IMR-90 (cell line): ENCODE results near the gene RNF212. TPM values are rescaled to one million over a fixed set of nuclear protein-coding genes. Genes with fewer than 3 reads are reported as not detected.

Source experiments
- ATAC-seq: fragments of 200-7000 bp; cut with Tn5 transposase; 2 replicates; pipeline ENCODE4 v1.9.1; 2020; ENCODE audit warnings: low read depth, mild to moderate bottlenecking, moderate library complexity
- BruUV-seq: library from RNA; stranded (reverse); fragments of 400-500 nt; replicated peaks from 2 replicates; lab custom pipeline; 2021; lab: Mats Ljungman, UMichigan
- CTCF ChIA-PET: fragments of 300-600 bp; formaldehyde crosslinking; extraction: SDS; loops from one replicate; lab custom pipeline; 2021; ENCODE audit warnings: antibody characterized with exemption; lab: Yijun Ruan, JAX
- POLR2A ChIA-PET: fragments of 300-600 bp; sonication (Branson Sonifier 250); formaldehyde crosslinking; loops from one replicate; lab custom pipeline; 2022; ENCODE audit warnings: antibody characterized with exemption; ENCODE audit not compliant: unreplicated experiment; lab: Charles Lee
- DNase-seq: peaks from one replicate; pipeline ENCODE4 v3.0.0; 2013
- H2AFZ ChIP-seq: replicated peaks from 2 replicates; pipeline ENCODE3; 2013; ENCODE audit warnings: low read length, mild to moderate bottlenecking; ENCODE audit not compliant: poor library complexity
- H2AK5ac ChIP-seq: 2 replicates; pipeline ENCODE4 v1.6.1; 2013; ENCODE audit warnings: low read depth, low read length, inconsistent platforms
- H2AK9ac ChIP-seq: replicated peaks from 2 replicates; pipeline ENCODE3; 2013; ENCODE audit warnings: mild to moderate bottlenecking, low read depth, low read length, moderate library complexity; ENCODE audit not compliant: poor library complexity
- H2BK120ac ChIP-seq: 2 replicates; pipeline ENCODE4 v1.6.1; 2013; ENCODE audit warnings: low read depth, low read length, inconsistent platforms
- H2BK15ac ChIP-seq: 3 replicates; pipeline ENCODE4 v1.6.1; 2013; ENCODE audit warnings: low read depth, low read length, inconsistent platforms
- H2BK20ac ChIP-seq: 2 replicates; pipeline ENCODE4 v1.6.1; 2013; ENCODE audit warnings: low read depth, mild to moderate bottlenecking, inconsistent platforms, low read length, moderate library complexity
- H2BK5ac ChIP-seq: 2 replicates; pipeline ENCODE4 v1.6.1; 2013; ENCODE audit warnings: mild to moderate bottlenecking, low read depth, low read length, inconsistent platforms; ENCODE audit not compliant: poor library complexity, severe bottlenecking
- H3K14ac ChIP-seq: replicated peaks from 2 replicates; pipeline ENCODE4 v1.6.1; 2013; ENCODE audit warnings: low read depth, low read length, inconsistent platforms
- H3K18ac ChIP-seq: 2 replicates; pipeline ENCODE4 v1.6.1; 2013; ENCODE audit warnings: low read depth, low read length, control low read depth
- H3K23ac ChIP-seq: 2 replicates; pipeline ENCODE4 v1.6.1; 2013; ENCODE audit warnings: low read depth, low read length, inconsistent platforms
- H3K27ac ChIP-seq: 2 replicates; pipeline ENCODE4 v1.5.1; 2013; ENCODE audit warnings: mild to moderate bottlenecking, control low read depth, low read length; ENCODE audit not compliant: insufficient read depth
- H3K27me3 ChIP-seq: 2 replicates; pipeline ENCODE4 v1.6.1; 2013; ENCODE audit warnings: low read length; ENCODE audit not compliant: control insufficient read depth, insufficient read depth
- H3K36me3 ChIP-seq: 2 replicates; pipeline ENCODE4 v1.6.1; 2013; ENCODE audit warnings: low read length, mixed read lengths; ENCODE audit not compliant: control insufficient read depth, insufficient read depth
- H3K4ac ChIP-seq: 2 replicates; pipeline ENCODE4 v1.6.1; 2013; ENCODE audit warnings: low read depth, low read length, inconsistent platforms
- H3K4me1 ChIP-seq: 2 replicates; pipeline ENCODE4 v1.6.1; 2013; ENCODE audit warnings: low read length, mixed read lengths; ENCODE audit not compliant: control insufficient read depth, insufficient read depth
- H3K4me2 ChIP-seq: 2 replicates; pipeline ENCODE4 v1.6.1; 2013; ENCODE audit warnings: low read depth, mild to moderate bottlenecking, control low read depth, low read length, moderate library complexity
- H3K4me3 ChIP-seq: 2 replicates; pipeline ENCODE4 v1.5.1; 2013; ENCODE audit warnings: low read depth, mild to moderate bottlenecking, control low read depth, low read length, moderate library complexity; ENCODE audit not compliant: insufficient read depth
- H3K56ac ChIP-seq: 2 replicates; pipeline ENCODE4 v1.6.1; 2013; ENCODE audit warnings: low read length, inconsistent platforms; ENCODE audit not compliant: insufficient read depth; ENCODE audit errors: extremely low read depth
- H3K79me1 ChIP-seq, 2 experiments: 2 replicates each; pipeline ENCODE4 v1.6.1; 2013; ENCODE audit warnings: low read length in 2 of 2, inconsistent platforms in 1 of 2, low read depth in 1 of 2
- H3K9ac ChIP-seq: 2 replicates; pipeline ENCODE4 v1.6.1; 2013; ENCODE audit warnings: low read depth, low read length, control low read depth
- H3K9me1 ChIP-seq: 2 replicates; pipeline ENCODE4 v1.6.1; 2013; ENCODE audit warnings: low read length, inconsistent platforms; ENCODE audit not compliant: insufficient read depth
- H3K9me3 ChIP-seq: 2 replicates; pipeline ENCODE4 v1.6.1; 2013; ENCODE audit warnings: low read length; ENCODE audit not compliant: control insufficient read depth, insufficient read depth
- H4K20me1 ChIP-seq: 2 replicates; pipeline ENCODE4 v1.6.1; 2013; ENCODE audit warnings: low read length, inconsistent platforms; ENCODE audit not compliant: insufficient read depth
- H4K5ac ChIP-seq: 2 replicates; pipeline ENCODE4 v1.6.1; 2013; ENCODE audit warnings: mild to moderate bottlenecking, low read depth, low read length, control low read depth
- H4K8ac ChIP-seq, 2 experiments: 2 replicates each; pipeline ENCODE4 v1.6.1; 2013; ENCODE audit warnings: low read depth in 2 of 2, low read length in 2 of 2, control low read depth in 1 of 2, inconsistent platforms in 1 of 2
- H4K91ac ChIP-seq: 2 replicates; pipeline ENCODE4 v1.6.1; 2013; ENCODE audit warnings: low read depth, low read length, inconsistent platforms; ENCODE audit not compliant: insufficient read depth
- BHLHE40 ChIP-seq: fragments of 150-350 bp; IDR thresholded peaks from 2 replicates; pipeline ENCODE4 v1.6.1; 2016; ENCODE audit warnings: mild to moderate bottlenecking, low read depth, low read length
- CEBPB ChIP-seq: IDR thresholded peaks from 2 replicates; pipeline ENCODE4 v1.6.1; 2012; ENCODE audit warnings: low read depth, low read length, improper control_type of control experiment
- CHD1 ChIP-seq: IDR thresholded peaks from 2 replicates; pipeline ENCODE4 v1.6.1; 2012; ENCODE audit warnings: low read depth, low read length, improper control_type of control experiment
- MAFK ChIP-seq: IDR thresholded peaks from 2 replicates; pipeline ENCODE4 v1.6.1; 2012; ENCODE audit warnings: low read depth, low read length, improper control_type of control experiment
- MAZ ChIP-seq: IDR thresholded peaks from 2 replicates; pipeline ENCODE4 v1.6.1; 2012; ENCODE audit warnings: low read depth, mild to moderate bottlenecking, low read length, improper control_type of control experiment, moderate library complexity, borderline replicate concordance
- NFE2L2 ChIP-seq: fragments of 150-350 bp; IDR thresholded peaks from 2 replicates; pipeline ENCODE4 v1.6.1; 2016; ENCODE audit warnings: low read depth, mild to moderate bottlenecking, low read length
- POLR2A ChIP-seq: IDR thresholded peaks from 2 replicates; pipeline ENCODE4 v1.6.1; 2012; ENCODE audit warnings: mild to moderate bottlenecking, low read depth, low read length
- RAD21 ChIP-seq: IDR thresholded peaks from 2 replicates; pipeline ENCODE4 v1.6.1; 2012; ENCODE audit warnings: low read length, improper control_type of control experiment
- RFX5 ChIP-seq: IDR thresholded peaks from 2 replicates; pipeline ENCODE4 v1.8.0; 2012; ENCODE audit warnings: low read depth, mild to moderate bottlenecking, low read length, moderate library complexity
- USF2 ChIP-seq: fragments of 150-350 bp; IDR thresholded peaks from 2 replicates; pipeline ENCODE4 v1.6.1; 2017; ENCODE audit warnings: mild to moderate bottlenecking, antibody characterized with exemption, low read length, low read depth
- WGBS, 2 experiments: methylation state at CpG; one replicate each; pipeline versions ENCODE4 v1.1.5 to v1.1.7; 2013; ENCODE audit warnings: missing lambda C conversion rate in 2 of 2; ENCODE audit not compliant: insufficient read length in 1 of 2; ENCODE audit errors: extremely low coverage in 2 of 2; 5-methylcytosine and 5-hydroxymethylcytosine counted together
- dilution Hi-C: fragments of 300-500 bp; cut with HindIII; formaldehyde crosslinking; loops from one replicate; pipeline ENCODE4 v1.14.3; 2018; ENCODE audit warnings: low sequenced_read_pairs; ENCODE audit not compliant: unreplicated experiment
- in situ Hi-C: fragments of 300-500 bp; cut with MboI; formaldehyde crosslinking; loops from 3 replicates; pipeline ENCODE4 v1.14.3; 2019; ENCODE audit warnings: low sequenced_read_pairs, inconsistent platforms, mixed read lengths
- intact Hi-C: fragments of 100-400 bp; cut with micrococcal nuclease; formaldehyde crosslinking; loops from 2 replicates; pipeline ENCODE4 v1.10.0; 2022
- polyA plus RNA-seq, 3 experiments: library from polyadenylated mRNA; depleted of rRNA; stranded (reverse); fragments of >200 nt; gene quantifications; 2 replicates each; pipeline ENCODE4 v1.2.3, GENCODE V29; 2012; ENCODE audit warnings: low replicate concordance in 1 of 3
- total RNA-seq: library from RNA; depleted of rRNA; stranded (reverse); fragments of >200 nt; gene quantifications from 2 replicates; pipeline ENCODE4 v1.2.3, GENCODE V29; 2012
- TF ChIP-seq, protein P1 (sequence below): fragments of 150-350 bp; IDR thresholded peaks from 2 replicates; pipeline ENCODE4 v1.6.1; 2016; ENCODE audit warnings: low read depth, mild to moderate bottlenecking, low read length, moderate library complexity, borderline replicate concordance
- TF ChIP-seq, protein P2 (sequence below): conservative IDR thresholded peaks from 2 replicates; pipeline ENCODE4 v1.5.1; 2012; ENCODE audit warnings: mild to moderate bottlenecking, low read depth, low read length, improper control_type of control experiment

RNF212 gene
- total and polyA plus RNA-seq, 2 of the 4 experiments (the other 2 are of a cell fraction) = under 0.01 to 0.51 TPM

GRCh38 chr4:1111259-1111809, 2.0 kb downstream of the RNF212 start:
- Histone ChIP-seq H3K9me3 (no peaks in the 10 kb centered on the region), H3K79me1 (no peaks in the 10 kb centered on the region), H4K5ac (no peak overlapping the region), H3K4me3 (no peak overlapping the region), H3K36me3 (no peaks in the 10 kb centered on the region), H3K4ac (no peak overlapping the region), H3K9ac (no peak overlapping the region), H2BK20ac (no peak overlapping the region), H3K18ac (no peak overlapping the region), H2AK5ac (no peak overlapping the region), H2BK120ac (no peak overlapping the region), H2BK15ac (no peak overlapping the region), H2AK9ac (no peak overlapping the region), H2BK5ac (no peak overlapping the region), H3K4me1 (no peaks in the 10 kb centered on the region), H4K20me1 (no peaks in the 10 kb centered on the region), H4K8ac (no peak overlapping the region), H3K9me1 (no peaks in the 10 kb centered on the region), H2AFZ (no peak overlapping the region), H3K27ac (no peak overlapping the region), H3K56ac (no peak overlapping the region), H3K14ac (no peak overlapping the region), H4K91ac (no peak overlapping the region), H3K27me3 (peaks cover 44% of the 10 kb centered on the region), H3K4me2 (no peak overlapping the region), H3K23ac (no peak overlapping the region)
- DNase-seq = no peak
- intact Hi-C loops = no loop called here
- WGBS, 2 experiments = 50% methylated on average over 7 of the region's 8 CpGs; no CpG with 5 or more reads in 1 of the 2 experiments
- dilution Hi-C loops = no loop called here
- ChIA-PET CTCF (no interaction called here), POLR2A (no interaction called here)
- in situ Hi-C loops = no loop called here
- ATAC-seq = no peak
- no TSS peak for BruUV-seq
- TF ChIP-seq CHD1 (no peak), MAZ (no peak), MAFK (no peak), RAD21 (no peak), RFX5 (no peak), BHLHE40 (no peak), POLR2A (no peak), NFE2L2 (no peak), CEBPB (no peak), USF2 (no peak)
- TF ChIP-seq, protein P1, sequence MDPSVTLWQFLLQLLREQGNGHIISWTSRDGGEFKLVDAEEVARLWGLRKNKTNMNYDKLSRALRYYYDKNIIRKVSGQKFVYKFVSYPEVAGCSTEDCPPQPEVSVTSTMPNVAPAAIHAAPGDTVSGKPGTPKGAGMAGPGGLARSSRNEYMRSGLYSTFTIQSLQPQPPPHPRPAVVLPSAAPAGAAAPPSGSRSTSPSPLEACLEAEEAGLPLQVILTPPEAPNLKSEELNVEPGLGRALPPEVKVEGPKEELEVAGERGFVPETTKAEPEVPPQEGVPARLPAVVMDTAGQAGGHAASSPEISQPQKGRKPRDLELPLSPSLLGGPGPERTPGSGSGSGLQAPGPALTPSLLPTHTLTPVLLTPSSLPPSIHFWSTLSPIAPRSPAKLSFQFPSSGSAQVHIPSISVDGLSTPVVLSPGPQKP = no peak
- TF ChIP-seq, protein P2, sequence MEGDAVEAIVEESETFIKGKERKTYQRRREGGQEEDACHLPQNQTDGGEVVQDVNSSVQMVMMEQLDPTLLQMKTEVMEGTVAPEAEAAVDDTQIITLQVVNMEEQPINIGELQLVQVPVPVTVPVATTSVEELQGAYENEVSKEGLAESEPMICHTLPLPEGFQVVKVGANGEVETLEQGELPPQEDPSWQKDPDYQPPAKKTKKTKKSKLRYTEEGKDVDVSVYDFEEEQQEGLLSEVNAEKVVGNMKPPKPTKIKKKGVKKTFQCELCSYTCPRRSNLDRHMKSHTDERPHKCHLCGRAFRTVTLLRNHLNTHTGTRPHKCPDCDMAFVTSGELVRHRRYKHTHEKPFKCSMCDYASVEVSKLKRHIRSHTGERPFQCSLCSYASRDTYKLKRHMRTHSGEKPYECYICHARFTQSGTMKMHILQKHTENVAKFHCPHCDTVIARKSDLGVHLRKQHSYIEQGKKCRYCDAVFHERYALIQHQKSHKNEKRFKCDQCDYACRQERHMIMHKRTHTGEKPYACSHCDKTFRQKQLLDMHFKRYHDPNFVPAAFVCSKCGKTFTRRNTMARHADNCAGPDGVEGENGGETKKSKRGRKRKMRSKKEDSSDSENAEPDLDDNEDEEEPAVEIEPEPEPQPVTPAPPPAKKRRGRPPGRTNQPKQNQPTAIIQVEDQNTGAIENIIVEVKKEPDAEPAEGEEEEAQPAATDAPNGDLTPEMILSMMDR = no peak
